GM18951 (cell line): ENCODE results near the gene PXN.
"Not testable (repeated sequence)": the region's sequence is repeated elsewhere in the genome, so short reads cannot be mapped to it uniquely, and the experiment has no call there.

Experiments
- POLR2A ChIP-seq: IDR thresholded peaks from 4 replicates; pipeline ENCODE4 v1.6.1; 2011; ENCODE audit warnings: mild to moderate bottlenecking; ENCODE audit not compliant: insufficient read length, insufficient read depth; ENCODE audit errors: extremely low read depth
- in situ Hi-C: fragments of 300-500 bp; cut with MboI; formaldehyde crosslinking; loops from one replicate; pipeline ENCODE4 v1.12.0; 2022; ENCODE audit warnings: low sequenced_read_pairs, mixed read lengths, inconsistent platforms; ENCODE audit not compliant: unreplicated experiment

PXN gene

GRCh38 chr12:120241561-120242274, 23.8 kb downstream of the PXN start:
- in situ Hi-C loops = no loop called here

GRCh38 chr12:120240495-120240833, 25.1 kb downstream of the PXN start:
- TF ChIP-seq POLR2A = no peak
- in situ Hi-C loops = no loop called here

More at GRCh38 chr12:120241561-120242274, 23.8 kb downstream of the PXN start:
- no peak for TF ChIP-seq POLR2A

GRCh38 chr12:120239776-120240494, 25.6 kb downstream of the PXN start:
- no peak for TF ChIP-seq POLR2A
- in situ Hi-C loops = no loop called here

GRCh38 chr12:120238839-120239445, 26.6 kb downstream of the PXN start:
- in situ Hi-C loops = no loop called here
- TF ChIP-seq POLR2A = no peak

GRCh38 chr12:120238217-120238616, 27.3 kb downstream of the PXN start:
- no peak for TF ChIP-seq POLR2A
- in situ Hi-C loops = no loop called here

- no peak for TF ChIP-seq POLR2A
- in situ Hi-C loops = no loop called here
Measured at GRCh38 chr12:120237360-120238171, 28.0 kb downstream of the PXN start.

- in situ Hi-C loops = not testable (repeated sequence)
Measured at GRCh38 chr12:120236809-120237208, 28.7 kb downstream of the PXN start.

- TF ChIP-seq POLR2A = no peak
- in situ Hi-C loops = no loop called here
Measured at GRCh38 chr12:120235369-120236323, 29.9 kb downstream of the PXN start.

- in situ Hi-C loops = loop anchor here (5.0 kb wide), 1 partner anchor 32 kb away; the partner anchor contains the start of gene PXN
Measured at GRCh38 chr12:120234643-120235368, 30.7 kb downstream of the PXN start.

GRCh38 chr12:120231316-120232011, 34.1 kb downstream of the PXN start:
- TF ChIP-seq POLR2A = no peak
- in situ Hi-C loops = loop anchor here (5.0 kb wide), 1 partner anchor 36 kb away; the partner anchor contains the start of gene PXN

More at GRCh38 chr12:120234643-120235368, 30.7 kb downstream of the PXN start:
- TF ChIP-seq POLR2A = no peak

- in situ Hi-C loops = loop anchor here (5.0 kb wide), 1 partner anchor 36 kb away; the partner anchor contains the start of gene PXN
- TF ChIP-seq POLR2A = no peak
Measured at GRCh38 chr12:120230974-120231315, 34.6 kb downstream of the PXN start.
